H9 (cell line): ENCODE results near the gene POU6F2. TPM values are rescaled to one million over a fixed set of nuclear protein-coding genes. Genes with fewer than 3 reads are reported as not detected.

ENCODE experiments used
- DNase-seq: peaks from one replicate; pipeline ENCODE4 v3.0.0-alpha.2; 2017
- H2AFZ ChIP-seq: one replicate; pipeline ENCODE4 v1.6.1; 2013; ENCODE audit warnings: mild to moderate bottlenecking, low read length, control low read depth, moderate library complexity
- H2AK5ac ChIP-seq: 2 replicates; pipeline ENCODE4 v1.6.1; 2013; ENCODE audit warnings: low read length, control low read depth, mixed read lengths; ENCODE audit not compliant: insufficient read length
- H2BK120ac ChIP-seq: one replicate; pipeline ENCODE4 v1.6.1; 2013; ENCODE audit warnings: low read depth, mild to moderate bottlenecking, low read length, control low read depth, inconsistent platforms; ENCODE audit not compliant: poor library complexity, severe bottlenecking
- H2BK12ac ChIP-seq: 2 replicates; pipeline ENCODE4 v1.6.1; 2013; ENCODE audit warnings: low read length, control low read depth, mixed read lengths, low read depth; ENCODE audit not compliant: insufficient read length
- H2BK15ac ChIP-seq: 2 replicates; pipeline ENCODE4 v1.6.1; 2013; ENCODE audit warnings: low read depth, low read length, control low read depth
- H2BK20ac ChIP-seq: one replicate; pipeline ENCODE4 v1.6.1; 2013; ENCODE audit warnings: low read depth, mild to moderate bottlenecking, low read length, control low read depth, inconsistent platforms; ENCODE audit not compliant: poor library complexity, severe bottlenecking
- H2BK5ac ChIP-seq: 2 replicates; pipeline ENCODE4 v1.6.1; 2013; ENCODE audit warnings: low read length, control low read depth, mixed read lengths; ENCODE audit not compliant: insufficient read length
- H3K14ac ChIP-seq: 2 replicates; pipeline ENCODE4 v1.6.1; 2013; ENCODE audit warnings: low read length, control low read depth; ENCODE audit not compliant: insufficient read depth
- H3K18ac ChIP-seq: 2 replicates; pipeline ENCODE4 v1.6.1; 2013; ENCODE audit warnings: low read depth, mild to moderate bottlenecking, mixed read lengths, low read length, control low read depth; ENCODE audit not compliant: insufficient read length
- H3K23ac ChIP-seq: 2 replicates; pipeline ENCODE4 v1.6.1; 2013; ENCODE audit warnings: low read length, control low read depth, mixed read lengths, low read depth; ENCODE audit not compliant: insufficient read length
- H3K23me2 ChIP-seq: 2 replicates; pipeline ENCODE4 v1.6.1; 2013; ENCODE audit warnings: low read depth, mild to moderate bottlenecking, mixed read lengths, low read length, control low read depth; ENCODE audit not compliant: insufficient read length, poor library complexity, severe bottlenecking
- H3K27ac ChIP-seq: 2 replicates; pipeline ENCODE4 v1.5.1; 2013; ENCODE audit warnings: low read length, control low read depth, mixed read lengths, low read depth; ENCODE audit not compliant: insufficient read length
- H3K27me3 ChIP-seq: 2 replicates; pipeline ENCODE4 v1.6.1; 2013; ENCODE audit warnings: low read length, control low read depth, inconsistent platforms; ENCODE audit not compliant: insufficient read depth
- H3K4ac ChIP-seq: 2 replicates; pipeline ENCODE4 v1.6.1; 2013; ENCODE audit warnings: low read depth, mild to moderate bottlenecking, control low read depth, inconsistent platforms, low read length, moderate library complexity
- H3K4me1 ChIP-seq: 2 replicates; pipeline ENCODE4 v1.6.1; 2013; ENCODE audit warnings: low read length, control low read depth, inconsistent platforms; ENCODE audit not compliant: insufficient read depth
- H3K4me2 ChIP-seq: 2 replicates; pipeline ENCODE4 v1.6.1; 2013; ENCODE audit warnings: low read length, control low read depth, mixed read lengths; ENCODE audit not compliant: insufficient read length, insufficient read depth
- H3K56ac ChIP-seq: 2 replicates; pipeline ENCODE4 v1.6.1; 2013; ENCODE audit warnings: low read depth, mild to moderate bottlenecking, mixed read lengths, low read length, control low read depth; ENCODE audit not compliant: insufficient read length
- H3K79me1 ChIP-seq: 2 replicates; pipeline ENCODE4 v1.6.1; 2013; ENCODE audit warnings: low read depth, mild to moderate bottlenecking, moderate library complexity, low read length, control low read depth, inconsistent platforms; ENCODE audit not compliant: insufficient read depth, poor library complexity, severe bottlenecking
- H3K79me2 ChIP-seq: 2 replicates; pipeline ENCODE4 v1.6.1; 2013; ENCODE audit warnings: low read length, control low read depth, inconsistent platforms; ENCODE audit not compliant: insufficient read depth
- H3K9ac ChIP-seq: 2 replicates; pipeline ENCODE4 v1.6.1; 2013; ENCODE audit warnings: low read length, control low read depth, mixed read lengths; ENCODE audit not compliant: insufficient read length; ENCODE audit errors: extremely low read depth
- H3K9me3 ChIP-seq: one replicate; pipeline ENCODE4 v1.6.1; 2013; ENCODE audit warnings: low read depth, low read length, inconsistent platforms; ENCODE audit not compliant: control insufficient read depth
- H3T11ph ChIP-seq: one replicate; pipeline ENCODE4 v1.6.1; 2013; ENCODE audit warnings: mild to moderate bottlenecking, low read length, control low read depth, inconsistent platforms
- H4K20me1 ChIP-seq: one replicate; pipeline ENCODE4 v1.6.1; 2013; ENCODE audit not compliant: control insufficient read depth, insufficient read length, insufficient read depth
- H4K5ac ChIP-seq: 2 replicates; pipeline ENCODE4 v1.6.1; 2013; ENCODE audit warnings: low read depth, mild to moderate bottlenecking, mixed read lengths, low read length, control low read depth; ENCODE audit not compliant: insufficient read length
- H4K8ac ChIP-seq: replicated peaks from 2 replicates; pipeline ENCODE4 v1.6.1; 2013; ENCODE audit warnings: low read length, control low read depth, mixed read lengths, low read depth; ENCODE audit not compliant: insufficient read length
- H4K91ac ChIP-seq: 2 replicates; pipeline ENCODE4 v1.6.1; 2013; ENCODE audit warnings: low read depth, mild to moderate bottlenecking, moderate library complexity, mixed read lengths, low read length, control low read depth; ENCODE audit not compliant: insufficient read length
- H3K27ac Mint-ChIP-seq, 3 experiments: 2 replicates in 2 of 3; 3 replicates in 1 of 3; pipeline ENCODE4 v1.8.0; 2020 to 2021; ENCODE audit warnings: mixed read lengths in 3 of 3, mild to moderate bottlenecking in 1 of 3, moderate library complexity in 1 of 3
- H3K27me3 Mint-ChIP-seq: 2 replicates; pipeline ENCODE4 v1.8.0; 2021; ENCODE audit warnings: low read depth, mild to moderate bottlenecking, moderate library complexity, mixed read lengths
- H3K36me3 Mint-ChIP-seq, 3 experiments: 2 replicates in 2 of 3; 3 replicates in 1 of 3; pipeline ENCODE4 v1.8.0; 2020 to 2021; ENCODE audit warnings: low read depth in 3 of 3, mixed read lengths in 3 of 3; ENCODE audit not compliant: insufficient read depth in 1 of 3
- H3K4me1 Mint-ChIP-seq, 2 experiments: 2 replicates each; pipeline ENCODE4 v1.8.0; 2020; ENCODE audit warnings: mixed read lengths in 2 of 2
- H3K4me3 Mint-ChIP-seq, 2 experiments: 2 replicates in 1 of 2; 3 replicates in 1 of 2; pipeline ENCODE4 v1.8.0; 2020 to 2021; ENCODE audit warnings: mild to moderate bottlenecking in 2 of 2, mixed read lengths in 2 of 2, moderate library complexity in 1 of 2
- H3K9me3 Mint-ChIP-seq, 2 experiments: 2 replicates in 1 of 2; 3 replicates in 1 of 2; pipeline ENCODE4 v1.8.0; 2020; ENCODE audit warnings: mild to moderate bottlenecking in 2 of 2, mixed read lengths in 2 of 2, moderate library complexity in 1 of 2
- WGBS: extraction: QIAGEN DNeasy Blood & Tissue Kit; methylation state at CpG from one replicate; pipeline ENCODE4 v1.1.7; 2013; ENCODE audit warnings: missing lambda C conversion rate, low lambda C conversion rate, mixed read lengths; ENCODE audit not compliant: insufficient read length; ENCODE audit errors: extremely low coverage; 5-methylcytosine and 5-hydroxymethylcytosine counted together
- total RNA-seq: library from RNA; stranded (reverse); gene quantifications from 2 replicates; pipeline ENCODE4 v1.2.1, GENCODE V29; 2021
- TF ChIP-seq, protein P1 (sequence below): fragments of 200-600 bp; sonication (generic); conservative IDR thresholded peaks from 3 replicates; pipeline ENCODE4 v1.8.0; 2021; ENCODE audit warnings: antibody characterized with exemption, mild to moderate bottlenecking

Gene POU6F2
- total RNA-seq, 1 experiment from 2014 or later: 1.9 TPM

DNA sequence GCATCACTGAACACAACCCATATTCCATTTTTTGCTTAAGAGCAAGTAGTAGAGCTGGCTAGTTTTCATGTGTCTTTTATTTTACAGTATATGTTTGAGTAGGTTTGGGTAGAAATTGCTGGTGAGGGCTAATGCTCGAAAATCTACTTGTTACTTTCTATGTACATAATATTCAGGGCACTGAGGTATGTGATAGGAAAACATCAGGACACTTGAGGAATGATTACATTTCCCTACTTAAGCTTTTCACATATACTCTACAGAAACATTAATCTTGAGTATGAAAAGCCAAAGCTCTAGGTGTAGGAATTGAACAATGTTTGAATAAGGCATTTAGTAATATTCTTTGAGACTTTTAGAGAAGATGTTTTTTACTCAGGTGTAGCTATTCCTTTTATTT, 73.6 kb downstream of the POU6F2 start:
- WGBS: no CpG with 5 or more reads among the region's 1 CpG
- no peak for DNase-seq
- Histone ChIP-seq H2AK5ac (no peak overlapping the region), H3K9me3 (no peaks in the 10 kb centered on the region), H2BK12ac (no peak overlapping the region), H2AFZ (no peak overlapping the region), H3K79me2 (no peaks in the 10 kb centered on the region), H4K5ac (no peak overlapping the region), H3K4ac (no peak overlapping the region), H4K8ac (no peak overlapping the region), H3K23me2 (no peaks in the 10 kb centered on the region), H3K27me3 (no peaks in the 10 kb centered on the region), H3T11ph (no peak overlapping the region), H3K18ac (no peak overlapping the region), H3K4me1 (no peaks in the 10 kb centered on the region), H3K79me1 (no peaks in the 10 kb centered on the region), H2BK120ac (no peak overlapping the region), H3K4me2 (no peak overlapping the region), H2BK15ac (no peak overlapping the region), H3K9ac (no peak overlapping the region), H4K91ac (no peak overlapping the region), H4K20me1 (no peaks in the 10 kb centered on the region), H3K27ac (no peak overlapping the region), H3K23ac (no peak overlapping the region), H2BK20ac (no peak overlapping the region), H2BK5ac (no peak overlapping the region), H3K14ac (no peak overlapping the region), H3K56ac (no peak overlapping the region)
- Mint-ChIP-seq H3K4me3 (no peak overlapping the region), H3K27ac (no peak overlapping the region), H3K36me3 (peaks cover 0 to 8% (median 0%) of the 10 kb centered on the region in 3 experiments; a peak in 3 of 7 replicates), H3K9me3 (peaks cover 10 to 11% of the 10 kb centered on the region in 2 experiments; a peak in 4 of 5 replicates), H3K4me1 (peaks cover 6 to 7% of the 10 kb centered on the region in 2 experiments; a peak in 3 of 4 replicates), H3K27me3 (no peaks in the 10 kb centered on the region)
- TF ChIP-seq, protein P1, sequence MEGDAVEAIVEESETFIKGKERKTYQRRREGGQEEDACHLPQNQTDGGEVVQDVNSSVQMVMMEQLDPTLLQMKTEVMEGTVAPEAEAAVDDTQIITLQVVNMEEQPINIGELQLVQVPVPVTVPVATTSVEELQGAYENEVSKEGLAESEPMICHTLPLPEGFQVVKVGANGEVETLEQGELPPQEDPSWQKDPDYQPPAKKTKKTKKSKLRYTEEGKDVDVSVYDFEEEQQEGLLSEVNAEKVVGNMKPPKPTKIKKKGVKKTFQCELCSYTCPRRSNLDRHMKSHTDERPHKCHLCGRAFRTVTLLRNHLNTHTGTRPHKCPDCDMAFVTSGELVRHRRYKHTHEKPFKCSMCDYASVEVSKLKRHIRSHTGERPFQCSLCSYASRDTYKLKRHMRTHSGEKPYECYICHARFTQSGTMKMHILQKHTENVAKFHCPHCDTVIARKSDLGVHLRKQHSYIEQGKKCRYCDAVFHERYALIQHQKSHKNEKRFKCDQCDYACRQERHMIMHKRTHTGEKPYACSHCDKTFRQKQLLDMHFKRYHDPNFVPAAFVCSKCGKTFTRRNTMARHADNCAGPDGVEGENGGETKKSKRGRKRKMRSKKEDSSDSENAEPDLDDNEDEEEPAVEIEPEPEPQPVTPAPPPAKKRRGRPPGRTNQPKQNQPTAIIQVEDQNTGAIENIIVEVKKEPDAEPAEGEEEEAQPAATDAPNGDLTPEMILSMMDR: no peak
